Fibroblast of villous mesenchyme (primary cell): ENCODE results near the gene CANX. TPM values are rescaled to one million over a fixed set of nuclear protein-coding genes. Genes with fewer than 3 reads are reported as not detected.

Source experiments
- DNase-seq: peaks from one replicate; pipeline ENCODE4 v3.0.0-alpha.2; 2010; ENCODE audit warnings: low read depth
- H3K4me3 ChIP-seq: 2 replicates; pipeline ENCODE4 v1.5.1; 2011; ENCODE audit warnings: low read depth, mild to moderate bottlenecking, low read length
- total RNA-seq: library from RNA; depleted of rRNA; stranded (reverse); fragments of >200 nt; gene quantifications from 2 replicates; pipeline ENCODE4 v1.2.3, GENCODE V29; 2012
- TF ChIP-seq, protein P1 (sequence below): IDR thresholded peaks from 2 replicates; pipeline ENCODE4 v1.5.1; 2012; ENCODE audit warnings: low read depth, mild to moderate bottlenecking, low read length; ENCODE audit not compliant: insufficient read depth

CANX gene
- total RNA-seq, 1 donor: 886 TPM

DNA sequence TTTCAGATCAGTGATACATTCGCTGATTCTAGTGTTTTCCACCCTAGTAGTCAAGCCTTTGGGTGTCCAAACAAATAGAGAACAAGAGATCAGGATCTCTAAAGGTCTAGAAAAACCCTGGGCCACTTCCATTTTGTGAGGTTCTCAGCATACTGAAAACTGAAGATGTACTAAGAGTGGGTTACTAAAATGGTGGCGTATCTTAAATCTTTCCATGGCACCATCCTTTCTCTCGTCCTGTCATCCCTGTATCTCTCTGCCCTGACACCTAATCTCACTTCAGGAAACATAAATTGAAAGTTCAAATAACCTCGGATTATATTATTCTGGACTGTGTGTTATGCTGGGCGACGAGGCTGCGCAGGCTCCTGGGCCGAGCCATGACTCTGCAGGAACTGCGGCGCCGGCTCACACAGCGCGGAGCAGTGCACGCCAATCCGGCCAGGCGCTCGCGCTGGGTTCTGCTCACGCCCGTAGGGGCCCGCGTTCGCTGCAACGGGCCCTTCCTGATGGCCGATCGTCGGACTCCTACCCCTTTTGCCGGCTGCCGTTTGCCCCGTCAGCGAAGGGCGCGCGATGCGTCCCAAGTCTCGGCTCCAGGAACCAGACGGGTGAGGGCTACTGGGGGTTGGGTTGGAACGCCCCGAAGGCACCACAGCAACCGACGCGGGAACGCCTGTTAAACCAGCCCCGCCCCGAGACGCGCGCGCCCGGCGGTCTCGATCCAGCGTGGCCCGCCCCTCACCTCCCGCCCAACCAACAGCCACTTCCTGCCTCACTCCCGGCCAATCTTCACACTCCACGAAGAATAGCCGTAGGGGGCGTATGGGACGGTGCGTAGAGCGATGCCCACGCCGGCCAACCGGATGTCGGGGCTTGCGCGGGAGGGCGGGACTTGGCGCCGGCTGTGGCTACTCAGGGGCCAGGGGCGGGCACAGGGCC is 503 bp upstream of the CANX start:
- peak; percentile 99 for DNase-seq
- TF ChIP-seq, protein P1, sequence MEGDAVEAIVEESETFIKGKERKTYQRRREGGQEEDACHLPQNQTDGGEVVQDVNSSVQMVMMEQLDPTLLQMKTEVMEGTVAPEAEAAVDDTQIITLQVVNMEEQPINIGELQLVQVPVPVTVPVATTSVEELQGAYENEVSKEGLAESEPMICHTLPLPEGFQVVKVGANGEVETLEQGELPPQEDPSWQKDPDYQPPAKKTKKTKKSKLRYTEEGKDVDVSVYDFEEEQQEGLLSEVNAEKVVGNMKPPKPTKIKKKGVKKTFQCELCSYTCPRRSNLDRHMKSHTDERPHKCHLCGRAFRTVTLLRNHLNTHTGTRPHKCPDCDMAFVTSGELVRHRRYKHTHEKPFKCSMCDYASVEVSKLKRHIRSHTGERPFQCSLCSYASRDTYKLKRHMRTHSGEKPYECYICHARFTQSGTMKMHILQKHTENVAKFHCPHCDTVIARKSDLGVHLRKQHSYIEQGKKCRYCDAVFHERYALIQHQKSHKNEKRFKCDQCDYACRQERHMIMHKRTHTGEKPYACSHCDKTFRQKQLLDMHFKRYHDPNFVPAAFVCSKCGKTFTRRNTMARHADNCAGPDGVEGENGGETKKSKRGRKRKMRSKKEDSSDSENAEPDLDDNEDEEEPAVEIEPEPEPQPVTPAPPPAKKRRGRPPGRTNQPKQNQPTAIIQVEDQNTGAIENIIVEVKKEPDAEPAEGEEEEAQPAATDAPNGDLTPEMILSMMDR: no peak
- H3K4me3 ChIP-seq: peak overlapping the region; percentile 75

GRCh38 chr5:179699616-179700237 is 960 bp downstream of the CANX start:
- TF ChIP-seq, protein P1: no peak
- H3K4me3 ChIP-seq: peak overlapping the region; percentile 73
- peak; percentile 58 for DNase-seq

DNA sequence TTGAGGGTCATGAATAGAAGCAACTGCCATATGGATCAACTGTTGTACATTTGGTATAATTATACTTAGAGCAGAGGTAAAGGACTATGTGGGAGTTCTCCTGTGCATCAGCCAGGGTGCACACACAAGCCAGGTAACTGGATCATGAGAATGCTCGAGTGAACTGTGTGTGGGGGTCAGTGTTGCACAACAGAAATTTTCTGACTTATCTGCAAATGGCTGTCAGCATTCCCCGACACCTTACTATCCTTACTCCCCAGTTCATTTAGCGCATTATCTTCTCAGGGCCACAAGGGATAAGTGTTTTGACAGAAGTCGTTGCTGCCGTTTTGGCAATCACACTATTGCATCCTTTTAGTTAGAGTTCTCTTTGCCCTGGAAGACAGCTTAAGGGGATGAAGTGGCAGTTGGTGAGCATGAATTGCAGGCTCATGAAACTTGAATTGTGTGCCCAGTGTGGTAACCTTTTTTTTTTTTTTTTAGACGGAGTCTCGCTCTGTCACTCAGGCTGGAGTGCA is 1.7 kb downstream of the CANX start:
- DNase-seq: peak; percentile 41
- H3K4me3 ChIP-seq: peak overlapping the region; percentile 73
- TF ChIP-seq, protein P1: no peak

- TF ChIP-seq, protein P1: no peak
- no peak overlapping the region for H3K4me3 ChIP-seq
- no peak for DNase-seq
These were observed 17.5 kb downstream of the CANX start for GRCh38 chr5:179716286-179716685.

GRCh38 chr5:179720222-179720621 is 21.5 kb downstream of the CANX start:
- no peak overlapping the region for H3K4me3 ChIP-seq
- TF ChIP-seq, protein P1: no peak
- DNase-seq: no peak

DNA sequence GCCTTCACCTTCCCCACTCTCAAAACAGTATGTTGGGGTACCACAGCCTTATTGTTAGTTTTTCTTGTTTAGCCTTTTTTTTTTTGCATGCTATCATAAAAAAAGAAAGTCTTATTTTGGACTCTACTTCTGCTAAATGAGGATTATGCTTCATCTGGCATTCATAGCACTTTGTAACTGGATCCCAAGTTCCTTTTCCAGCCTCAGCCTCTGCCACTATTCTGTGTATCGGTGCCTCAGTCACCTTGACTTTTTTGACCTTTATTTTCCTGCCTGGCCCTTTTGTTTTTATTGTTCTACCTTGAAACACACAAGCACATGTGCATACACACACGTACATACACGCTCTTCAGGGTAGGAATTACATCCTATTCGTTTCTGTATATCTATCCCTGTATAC is 25.4 kb downstream of the CANX start:
- DNase-seq: no peak
- TF ChIP-seq, protein P1: no peak
- no peak overlapping the region for H3K4me3 ChIP-seq
